PC-3 (cell line): ENCODE data around the gene ZNF182.

Experiments
- EZH2 ChIP-seq: fragments of 300-600 bp; sonication (generic); IDR thresholded peaks from one replicate; pipeline ENCODE4 v1.6.1; 2017; ENCODE audit warnings: antibody characterized with exemption, mild to moderate bottlenecking, low read length; ENCODE audit not compliant: unreplicated experiment
- EZH2phosphoT487 ChIP-seq: fragments of 300-600 bp; sonication (generic); IDR thresholded peaks from 2 replicates; pipeline ENCODE4 v1.6.1; 2018; ENCODE audit warnings: mild to moderate bottlenecking, antibody characterized with exemption, low read length, borderline replicate concordance
- TF ChIP-seq, protein P1 (sequence below): fragments of 300-600 bp; sonication (generic); conservative IDR thresholded peaks from 2 replicates; pipeline ENCODE4 v1.5.1; 2017; ENCODE audit warnings: antibody characterized with exemption, low read depth, mild to moderate bottlenecking, low read length

- TF ChIP-seq, protein P1, sequence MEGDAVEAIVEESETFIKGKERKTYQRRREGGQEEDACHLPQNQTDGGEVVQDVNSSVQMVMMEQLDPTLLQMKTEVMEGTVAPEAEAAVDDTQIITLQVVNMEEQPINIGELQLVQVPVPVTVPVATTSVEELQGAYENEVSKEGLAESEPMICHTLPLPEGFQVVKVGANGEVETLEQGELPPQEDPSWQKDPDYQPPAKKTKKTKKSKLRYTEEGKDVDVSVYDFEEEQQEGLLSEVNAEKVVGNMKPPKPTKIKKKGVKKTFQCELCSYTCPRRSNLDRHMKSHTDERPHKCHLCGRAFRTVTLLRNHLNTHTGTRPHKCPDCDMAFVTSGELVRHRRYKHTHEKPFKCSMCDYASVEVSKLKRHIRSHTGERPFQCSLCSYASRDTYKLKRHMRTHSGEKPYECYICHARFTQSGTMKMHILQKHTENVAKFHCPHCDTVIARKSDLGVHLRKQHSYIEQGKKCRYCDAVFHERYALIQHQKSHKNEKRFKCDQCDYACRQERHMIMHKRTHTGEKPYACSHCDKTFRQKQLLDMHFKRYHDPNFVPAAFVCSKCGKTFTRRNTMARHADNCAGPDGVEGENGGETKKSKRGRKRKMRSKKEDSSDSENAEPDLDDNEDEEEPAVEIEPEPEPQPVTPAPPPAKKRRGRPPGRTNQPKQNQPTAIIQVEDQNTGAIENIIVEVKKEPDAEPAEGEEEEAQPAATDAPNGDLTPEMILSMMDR: no peak
- TF ChIP-seq EZH2: no peak
- TF ChIP-seq EZH2phosphoT487: no peak
Observed at GRCh38 chrX:48045410-48046311, 41.9 kb upstream of the ZNF182 start.
